Activated CD8-positive, alpha-beta memory T cell treated with anti-CD3 and anti-CD28 coated beads, Interleukin-2, amount 50 U/mL, for 24 hours (primary cell): ENCODE results near the gene HEXIM2.
"Not testable (repeated sequence)": the region's sequence is repeated elsewhere in the genome, so short reads cannot be mapped to it uniquely, and the experiment has no call there.

Experiments
- DNase-seq: peaks from one replicate; pipeline ENCODE4 v3.0.0-alpha.2; 2020; ENCODE audit errors: extremely low read depth

The HEXIM2 gene

GRCh38 chr17:45161288-45162024, at the start of gene HEXIM2:
TSS of gene HEXIM2 (plus strand) at chr17:45161875. CDS start at chr17:45162794, 919 bp downstream.
- peak; percentile 96 for DNase-seq

GRCh38 chr17:45112559-45113423, 48.9 kb upstream of the HEXIM2 start:
- DNase-seq: no peak

GRCh38 chr17:45113424-45113754, 48.3 kb upstream of the HEXIM2 start:
- no peak for DNase-seq

GRCh38 chr17:45114117-45114932, 47.4 kb upstream of the HEXIM2 start:
- DNase-seq: no peak

GRCh38 chr17:45115015-45115625, 46.6 kb upstream of the HEXIM2 start:
- no peak for DNase-seq

- DNase-seq: no peak
These were observed 45.8 kb upstream of the HEXIM2 start for GRCh38 chr17:45115871-45116270.

- no peak for DNase-seq
These were observed 45.1 kb upstream of the HEXIM2 start for GRCh38 chr17:45116434-45117016.

- no peak for DNase-seq
These were observed 44.3 kb upstream of the HEXIM2 start for GRCh38 chr17:45117334-45117733.

- DNase-seq: no peak
These were observed 43.6 kb upstream of the HEXIM2 start for GRCh38 chr17:45117848-45118646.

GRCh38 chr17:45118691-45119090, 43.0 kb upstream of the HEXIM2 start:
- no peak for DNase-seq

- no peak for DNase-seq
These were observed 41.7 kb upstream of the HEXIM2 start for GRCh38 chr17:45119964-45120363.

GRCh38 chr17:45120558-45120957, 41.1 kb upstream of the HEXIM2 start:
- no peak for DNase-seq

- DNase-seq: no peak
These were observed 40.6 kb upstream of the HEXIM2 start for GRCh38 chr17:45121055-45121454.

GRCh38 chr17:45123076-45123770, 38.5 kb upstream of the HEXIM2 start:
- DNase-seq: no peak

GRCh38 chr17:45123930-45124796, 37.5 kb upstream of the HEXIM2 start:
- no peak for DNase-seq

- not testable (repeated sequence) for DNase-seq
These were observed 36.9 kb upstream of the HEXIM2 start for GRCh38 chr17:45124797-45125122.

GRCh38 chr17:45125509-45125908, 36.2 kb upstream of the HEXIM2 start:
- DNase-seq: no peak

GRCh38 chr17:45127207-45127547, 34.5 kb upstream of the HEXIM2 start:
- DNase-seq: no peak
